ENCODE measurements around the gene MAST3.
"Not testable (repeated sequence)": the region's sequence is repeated elsewhere in the genome, so short reads cannot be mapped to it uniquely, and the experiment has no call there.

The MAST3 gene

GRCh38 chr19:18143902-18144301, 46.3 kb downstream of the MAST3 start:
- no peak for DNase-seq

GRCh38 chr19:18144361-18144760, 46.8 kb downstream of the MAST3 start:
- no peak for DNase-seq

GRCh38 chr19:18144906-18145305, 47.3 kb downstream of the MAST3 start:
- no peak for DNase-seq

- no peak for DNase-seq
Observed at GRCh38 chr19:18145391-18145999, 47.9 kb downstream of the MAST3 start.

GRCh38 chr19:18147396-18147795, 49.8 kb downstream of the MAST3 start:
- no peak for DNase-seq

- DNase-seq, result no peak
Observed at GRCh38 chr19:18149596-18149975, 52.0 kb downstream of the MAST3 start.

GRCh38 chr19:18150776-18151624, 53.4 kb downstream of the MAST3 start:
- DNase-seq, result no peak

GRCh38 chr19:18152442-18152816, 54.9 kb downstream of the MAST3 start:
- DNase-seq, result peak; percentile 99

- DNase-seq, result peak; percentile 99
Observed at GRCh38 chr19:18152817-18153555, 55.4 kb downstream of the MAST3 start, which contains the start of gene PIK3R2. TSS of gene PIK3R2 (plus strand) at chr19:18153163. CDS start at chr19:18155880, 2,717 bp downstream.

- DNase-seq, result no peak
Observed at GRCh38 chr19:18153556-18154134, 56.1 kb downstream of the MAST3 start.

- DNase-seq, result no peak
Observed at GRCh38 chr19:18155095-18156087, 57.8 kb downstream of the MAST3 start.

GRCh38 chr19:18156268-18156667, 58.7 kb downstream of the MAST3 start:
- no peak for DNase-seq

- DNase-seq, result no peak
Observed at GRCh38 chr19:18156841-18157464, 59.4 kb downstream of the MAST3 start.

- DNase-seq, result no peak
Observed at GRCh38 chr19:18157465-18158063, 60.0 kb downstream of the MAST3 start.

GRCh38 chr19:18158467-18158866, 60.9 kb downstream of the MAST3 start:
- DNase-seq, result no peak

- DNase-seq, result not testable (repeated sequence)
Observed at GRCh38 chr19:18159059-18159616, 61.6 kb downstream of the MAST3 start.

GRCh38 chr19:18159810-18160209, 62.2 kb downstream of the MAST3 start:
- DNase-seq, result no peak

GRCh38 chr19:18160493-18160970, 63.0 kb downstream of the MAST3 start:
- peak; percentile 63 for DNase-seq

GRCh38 chr19:18160971-18161635, 63.5 kb downstream of the MAST3 start:
- DNase-seq, result peak; percentile 97

GRCh38 chr19:18161636-18162002, 64.0 kb downstream of the MAST3 start:
- no peak for DNase-seq
